SK-N-SH (cell line): ENCODE measurements around the gene BLCAP.

Source experiments
- CTCF ChIP-seq: fragments of 200-600 bp; sonication (generic); IDR thresholded peaks from 2 replicates; pipeline ENCODE4 v1.6.1; 2017; ENCODE audit warnings: antibody characterized with exemption, mild to moderate bottlenecking, moderate library complexity
- EP300 ChIP-seq, 2 experiments: IDR thresholded peaks; 2 replicates each; pipeline versions ENCODE4 v1.4.0 to v1.6.1; 2012; ENCODE audit warnings: borderline replicate concordance in 1 of 2, low read depth in 1 of 2, low read length in 1 of 2
- MXI1 ChIP-seq: IDR thresholded peaks from 2 replicates; pipeline ENCODE4 v1.6.1; 2012; ENCODE audit warnings: mild to moderate bottlenecking, low read depth, low read length, improper control_type of control experiment
- RAD21 ChIP-seq: IDR thresholded peaks from 2 replicates; pipeline ENCODE4 v1.6.1; 2012; ENCODE audit warnings: mild to moderate bottlenecking, low read length
- REST ChIP-seq: IDR thresholded peaks from 2 replicates; pipeline ENCODE4 v1.6.1; 2012; ENCODE audit warnings: mild to moderate bottlenecking, low read depth, low read length, moderate library complexity
- SIN3A ChIP-seq: IDR thresholded peaks from 2 replicates; pipeline ENCODE4 v1.6.1; 2012; ENCODE audit warnings: low read depth, mild to moderate bottlenecking, low read length, moderate library complexity, borderline replicate concordance

GRCh38 chr20:37474386-37474785 is 53.3 kb downstream of the BLCAP start:
- TF ChIP-seq EP300 (IDR thresholded peaks at IDR 0.05; ENCODE audit: borderline replicate concordance in 1 of 2, low read depth in 1 of 2, low read length in 1 of 2) (no peak), CTCF (no peak), MXI1 (no peak), RAD21 (no peak), REST (no peak), SIN3A (no peak)
